Nephron (organoid): ENCODE measurements around the gene NTSR1.

ENCODE experiments used
- H3K27ac Mint-ChIP-seq, 3 experiments: 2 replicates each; pipeline ENCODE4 v1.8.0; 2020; ENCODE audit warnings: mixed read lengths in 3 of 3, mild to moderate bottlenecking in 2 of 3, moderate library complexity in 1 of 3
- H3K27me3 Mint-ChIP-seq: 2 replicates; pipeline ENCODE4 v1.8.0; 2021; ENCODE audit warnings: low read depth, mild to moderate bottlenecking, moderate library complexity, mixed read lengths
- H3K36me3 Mint-ChIP-seq: 2 replicates; pipeline ENCODE4 v1.8.0; 2020; ENCODE audit warnings: low read depth, mixed read lengths
- H3K4me1 Mint-ChIP-seq: 2 replicates; pipeline ENCODE4 v1.8.0; 2020; ENCODE audit warnings: mixed read lengths
- H3K4me3 Mint-ChIP-seq, 3 experiments: 2 replicates each; pipeline ENCODE4 v1.8.0; 2020; ENCODE audit warnings: mild to moderate bottlenecking in 3 of 3, mixed read lengths in 3 of 3, moderate library complexity in 2 of 3
- H3K9me3 Mint-ChIP-seq: 2 replicates; pipeline ENCODE4 v1.8.0; 2020; ENCODE audit warnings: mixed read lengths
- TF ChIP-seq, protein P1 (sequence below), 3 experiments: fragments of 200-600 bp; sonication (generic); IDR thresholded peaks; one replicate each; pipeline ENCODE4 v1.5.0; 2021; ENCODE audit warnings: antibody characterized with exemption in 3 of 3; ENCODE audit not compliant: unreplicated experiment in 3 of 3

The NTSR1 gene

DNA sequence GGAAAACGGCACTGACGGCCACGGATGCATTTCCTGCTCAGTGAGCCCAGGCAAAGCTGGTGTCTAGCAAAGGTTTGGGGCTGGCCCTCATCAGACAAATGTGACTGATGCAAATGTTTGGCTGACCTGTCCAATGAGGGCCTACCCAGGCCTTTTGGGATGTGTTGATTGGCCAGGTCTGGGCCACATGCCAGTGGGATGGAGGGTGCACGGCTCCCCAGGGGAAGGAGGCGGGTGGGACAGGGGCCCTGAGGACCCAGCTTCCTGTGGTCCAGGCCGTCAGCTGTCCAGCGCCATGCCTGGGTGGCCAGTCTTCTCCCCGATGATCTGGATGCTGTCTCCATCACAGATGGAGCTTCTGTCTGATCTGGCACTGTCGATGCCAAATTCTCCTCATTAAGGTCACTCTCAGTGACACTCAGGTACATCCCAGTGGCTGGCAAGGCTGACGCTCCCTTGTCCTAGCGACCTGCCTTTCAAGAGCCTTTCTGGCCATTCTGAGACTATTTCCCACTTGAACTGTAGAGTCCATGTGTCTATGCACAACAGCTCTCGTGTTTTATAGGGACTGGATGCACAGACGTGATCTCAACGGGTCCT, 43.0 kb downstream of the NTSR1 start:
- Mint-ChIP-seq H3K36me3 (no peaks in the 10 kb centered on the region), H3K4me1 (no peaks in the 10 kb centered on the region), H3K4me3 (no peak overlapping the region), H3K9me3 (peaks cover 6% of the 10 kb centered on the region), H3K27me3 (peaks cover 7% of the 10 kb centered on the region), H3K27ac (no peak overlapping the region)
- TF ChIP-seq, protein P1, sequence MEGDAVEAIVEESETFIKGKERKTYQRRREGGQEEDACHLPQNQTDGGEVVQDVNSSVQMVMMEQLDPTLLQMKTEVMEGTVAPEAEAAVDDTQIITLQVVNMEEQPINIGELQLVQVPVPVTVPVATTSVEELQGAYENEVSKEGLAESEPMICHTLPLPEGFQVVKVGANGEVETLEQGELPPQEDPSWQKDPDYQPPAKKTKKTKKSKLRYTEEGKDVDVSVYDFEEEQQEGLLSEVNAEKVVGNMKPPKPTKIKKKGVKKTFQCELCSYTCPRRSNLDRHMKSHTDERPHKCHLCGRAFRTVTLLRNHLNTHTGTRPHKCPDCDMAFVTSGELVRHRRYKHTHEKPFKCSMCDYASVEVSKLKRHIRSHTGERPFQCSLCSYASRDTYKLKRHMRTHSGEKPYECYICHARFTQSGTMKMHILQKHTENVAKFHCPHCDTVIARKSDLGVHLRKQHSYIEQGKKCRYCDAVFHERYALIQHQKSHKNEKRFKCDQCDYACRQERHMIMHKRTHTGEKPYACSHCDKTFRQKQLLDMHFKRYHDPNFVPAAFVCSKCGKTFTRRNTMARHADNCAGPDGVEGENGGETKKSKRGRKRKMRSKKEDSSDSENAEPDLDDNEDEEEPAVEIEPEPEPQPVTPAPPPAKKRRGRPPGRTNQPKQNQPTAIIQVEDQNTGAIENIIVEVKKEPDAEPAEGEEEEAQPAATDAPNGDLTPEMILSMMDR (IDR thresholded peaks at IDR 0.05; ENCODE audit: unreplicated experiment in 3 of 3): no peak

- H3K27me3 Mint-ChIP-seq: peaks cover 8% of the 10 kb centered on the region
Measured at GRCh38 chr20:62752181-62752670, 43.6 kb downstream of the NTSR1 start.

GRCh38 chr20:62752671-62753501, 44.2 kb downstream of the NTSR1 start:
- Mint-ChIP-seq H3K9me3 (peaks cover 7% of the 10 kb centered on the region), H3K36me3 (no peaks in the 10 kb centered on the region), H3K4me3 (no peak overlapping the region), H3K4me1 (no peaks in the 10 kb centered on the region), H3K27ac (no peak overlapping the region), H3K27me3 (peaks cover 10% of the 10 kb centered on the region)
- TF ChIP-seq, protein P1 (IDR thresholded peaks at IDR 0.05; ENCODE audit: unreplicated experiment in 3 of 3): no peak

More at GRCh38 chr20:62752181-62752670, 43.6 kb downstream of the NTSR1 start:
- Mint-ChIP-seq H3K27ac (no peak overlapping the region), H3K4me1 (no peaks in the 10 kb centered on the region), H3K36me3 (no peaks in the 10 kb centered on the region), H3K4me3 (no peak overlapping the region), H3K9me3 (peaks cover 4% of the 10 kb centered on the region)
- TF ChIP-seq, protein P1 (IDR thresholded peaks at IDR 0.05; ENCODE audit: unreplicated experiment in 3 of 3): no peak

- Mint-ChIP-seq H3K9me3 (peaks cover 2% of the 10 kb centered on the region), H3K36me3 (no peaks in the 10 kb centered on the region), H3K4me1 (peaks cover 3% of the 10 kb centered on the region), H3K27ac (no peak overlapping the region), H3K4me3 (no peak overlapping the region), H3K27me3 (peaks cover 16% of the 10 kb centered on the region)
- TF ChIP-seq, protein P1 (IDR thresholded peaks at IDR 0.05; ENCODE audit: unreplicated experiment in 3 of 3): no peak
Measured at GRCh38 chr20:62753626-62754025, 45.0 kb downstream of the NTSR1 start.

DNA sequence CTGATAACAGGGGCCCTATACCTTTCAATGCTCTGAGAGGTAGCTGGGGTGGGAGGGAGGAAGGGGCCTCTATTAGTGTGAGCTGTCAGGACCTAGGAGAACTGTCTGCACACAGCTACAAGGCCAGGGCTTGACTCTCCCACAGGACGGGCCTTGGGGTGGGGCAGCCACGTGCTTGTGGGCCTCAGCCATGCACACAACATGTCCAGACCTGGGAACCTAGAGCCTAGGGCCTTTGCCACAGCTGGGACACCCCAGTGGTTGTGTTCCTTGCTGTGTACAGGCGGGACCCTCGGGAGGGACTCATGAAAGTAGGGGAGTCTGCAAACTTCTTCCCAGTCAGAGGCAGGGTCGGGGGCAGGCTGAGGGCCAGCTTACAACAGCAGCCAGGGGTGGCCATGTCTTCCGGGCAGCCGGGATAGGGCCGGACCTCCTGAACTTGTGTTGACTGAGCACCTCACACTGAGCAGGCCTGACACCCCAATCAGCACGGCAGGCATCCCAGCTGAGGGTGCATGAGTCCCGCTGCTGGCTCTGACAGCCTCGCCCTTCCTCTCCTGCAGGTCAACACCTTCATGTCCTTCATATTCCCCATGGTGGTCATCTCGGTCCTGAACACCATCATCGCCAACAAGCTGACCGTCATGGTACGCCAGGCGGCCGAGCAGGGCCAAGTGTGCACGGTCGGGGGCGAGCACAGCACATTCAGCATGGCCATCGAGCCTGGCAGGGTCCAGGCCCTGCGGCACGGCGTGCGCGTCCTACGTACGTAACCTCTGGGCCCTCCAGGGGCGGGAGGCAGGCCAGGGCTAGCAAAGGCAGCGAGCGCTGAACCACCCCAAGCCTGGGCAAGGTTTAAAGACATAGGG, 45.7 kb downstream of the NTSR1 start:
- peaks cover 2% of the 10 kb centered on the region for H3K9me3 Mint-ChIP-seq
- TF ChIP-seq, protein P1 (IDR thresholded peaks at IDR 0.05; ENCODE audit: unreplicated experiment in 3 of 3): no peak
- no peak overlapping the region for H3K27ac Mint-ChIP-seq
- no peak overlapping the region for H3K4me3 Mint-ChIP-seq
- no peaks in the 10 kb centered on the region for H3K36me3 Mint-ChIP-seq
- peaks cover 20% of the 10 kb centered on the region for H3K27me3 Mint-ChIP-seq
- peaks cover 8% of the 10 kb centered on the region for H3K4me1 Mint-ChIP-seq
